Activated CD4-positive, alpha-beta T cell treated with anti-CD3 and anti-CD28 coated beads, Interleukin-2, amount 50 U/mL, for 24 hours (primary cell): ENCODE data around the gene ACSM4.
"Not testable (repeated sequence)": the region's sequence is repeated elsewhere in the genome, so short reads cannot be mapped to it uniquely, and the experiment has no call there.

Source experiments
- DNase-seq, 2 donors: peaks; one replicate each; pipeline ENCODE4 v3.0.0-alpha.2; 2020; ENCODE audit warnings: low read depth in 1 of 2, low spot score in 1 of 2

ACSM4 gene, protein sequence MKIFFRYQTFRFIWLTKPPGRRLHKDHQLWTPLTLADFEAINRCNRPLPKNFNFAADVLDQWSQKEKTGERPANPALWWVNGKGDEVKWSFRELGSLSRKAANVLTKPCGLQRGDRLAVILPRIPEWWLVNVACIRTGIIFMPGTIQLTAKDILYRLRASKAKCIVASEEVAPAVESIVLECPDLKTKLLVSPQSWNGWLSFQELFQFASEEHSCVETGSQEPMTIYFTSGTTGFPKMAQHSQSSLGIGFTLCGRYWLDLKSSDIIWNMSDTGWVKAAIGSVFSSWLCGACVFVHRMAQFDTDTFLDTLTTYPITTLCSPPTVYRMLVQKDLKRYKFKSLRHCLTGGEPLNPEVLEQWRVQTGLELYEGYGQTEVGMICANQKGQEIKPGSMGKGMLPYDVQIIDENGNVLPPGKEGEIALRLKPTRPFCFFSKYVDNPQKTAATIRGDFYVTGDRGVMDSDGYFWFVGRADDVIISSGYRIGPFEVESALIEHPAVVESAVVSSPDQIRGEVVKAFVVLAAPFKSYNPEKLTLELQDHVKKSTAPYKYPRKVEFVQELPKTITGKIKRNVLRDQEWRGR

DNA sequence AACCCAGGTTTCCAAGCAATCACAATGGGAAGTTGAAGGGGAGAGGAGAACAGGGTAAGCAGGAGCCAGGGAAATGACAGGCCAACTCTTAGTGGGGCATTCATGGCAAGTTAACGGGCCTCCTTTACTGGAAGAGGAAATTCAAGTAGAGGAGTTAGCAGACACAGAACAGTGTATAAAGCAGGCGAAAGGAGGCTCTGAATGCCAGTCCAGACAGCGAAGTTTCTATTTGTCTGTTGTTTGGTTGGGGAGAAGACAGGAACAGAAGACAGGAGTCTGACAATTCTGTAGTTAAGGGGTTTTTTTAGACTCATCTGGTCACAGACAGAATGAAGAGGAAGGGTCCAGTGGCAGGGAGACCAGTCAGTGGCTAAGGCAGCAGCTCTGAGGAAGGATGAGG lies at the start of gene ACSM4:
Gene ACSM4 (plus strand): TSS at position 301 of the 400 bp plus-strand sequence. CDS start 260 bp downstream, outside the sequence.
- no peak for DNase-seq

DNA sequence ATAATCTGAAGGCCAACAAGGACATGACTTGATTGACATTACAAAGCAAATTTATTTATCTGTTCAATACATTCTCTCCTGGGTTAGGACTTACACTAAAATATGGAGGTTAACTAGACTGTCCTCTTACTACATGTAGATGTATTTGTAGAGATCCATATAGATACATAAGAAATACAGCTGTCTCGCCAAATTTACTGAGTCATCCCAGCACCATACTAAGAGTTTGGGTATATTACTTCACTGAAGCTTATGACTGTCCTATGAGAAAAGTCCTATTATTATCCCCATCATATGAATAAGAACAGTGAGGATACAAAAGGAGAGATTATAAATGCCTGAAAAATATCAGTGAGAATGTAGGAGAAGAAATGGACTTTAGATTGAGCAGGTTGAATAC lies 44.8 kb upstream of the ACSM4 start:
- DNase-seq: no peak

DNA sequence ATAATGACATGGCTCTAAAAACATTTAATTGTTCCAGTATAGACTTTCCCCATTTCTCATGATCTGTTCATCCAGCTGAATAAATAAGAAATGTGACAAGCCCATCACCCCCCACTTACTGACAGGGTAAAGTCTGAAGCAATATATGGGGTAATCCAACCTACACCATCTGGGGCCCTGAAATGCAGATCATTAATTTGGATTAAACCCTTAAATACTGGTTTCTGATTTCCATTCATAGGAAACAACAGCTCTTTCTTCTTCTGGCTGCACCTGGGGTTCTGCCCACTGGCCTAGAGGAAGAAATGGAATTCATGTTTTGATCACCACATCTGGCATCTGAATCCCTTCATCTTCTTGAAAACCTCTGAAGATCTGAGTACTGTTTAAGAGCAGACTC lies 39.3 kb upstream of the ACSM4 start:
- no peak for DNase-seq

DNA sequence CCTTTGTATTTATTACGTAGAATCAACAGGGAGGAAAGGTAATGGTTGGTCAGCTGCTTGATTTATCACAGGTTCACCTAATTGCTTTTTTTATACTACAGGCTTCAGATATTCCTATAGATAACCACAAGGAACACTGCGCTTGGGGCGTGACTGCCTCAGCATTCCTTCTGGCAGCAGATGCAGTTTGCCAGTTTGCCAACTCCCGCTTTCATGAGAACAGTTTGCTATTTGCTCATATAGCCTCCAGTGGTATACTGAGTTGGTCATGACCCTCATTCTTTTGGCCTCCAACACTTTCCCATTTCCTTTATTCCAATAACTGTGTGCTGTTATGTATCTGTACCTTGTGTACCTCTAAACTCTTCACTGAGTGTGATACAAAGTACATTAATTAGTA lies 38.6 kb upstream of the ACSM4 start:
- no peak for DNase-seq

DNA sequence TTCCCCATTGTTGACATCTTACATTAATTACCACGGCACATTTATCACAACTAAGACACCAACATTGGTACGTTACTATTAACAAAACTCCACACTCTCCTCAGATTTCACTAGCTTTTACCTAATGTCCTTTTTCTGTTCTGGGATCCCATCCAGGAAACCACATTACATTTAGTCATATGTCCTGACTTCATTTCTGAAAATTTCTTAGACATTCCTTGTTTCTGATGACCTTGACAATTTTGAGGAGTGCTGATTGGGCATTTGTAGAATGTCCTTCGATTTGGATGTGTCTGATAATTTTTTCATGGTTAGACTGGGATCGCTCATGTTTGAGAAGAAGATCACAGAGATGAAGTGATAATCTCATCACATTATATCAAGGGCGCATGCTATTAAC lies 34.6 kb upstream of the ACSM4 start:
- no peak for DNase-seq

DNA sequence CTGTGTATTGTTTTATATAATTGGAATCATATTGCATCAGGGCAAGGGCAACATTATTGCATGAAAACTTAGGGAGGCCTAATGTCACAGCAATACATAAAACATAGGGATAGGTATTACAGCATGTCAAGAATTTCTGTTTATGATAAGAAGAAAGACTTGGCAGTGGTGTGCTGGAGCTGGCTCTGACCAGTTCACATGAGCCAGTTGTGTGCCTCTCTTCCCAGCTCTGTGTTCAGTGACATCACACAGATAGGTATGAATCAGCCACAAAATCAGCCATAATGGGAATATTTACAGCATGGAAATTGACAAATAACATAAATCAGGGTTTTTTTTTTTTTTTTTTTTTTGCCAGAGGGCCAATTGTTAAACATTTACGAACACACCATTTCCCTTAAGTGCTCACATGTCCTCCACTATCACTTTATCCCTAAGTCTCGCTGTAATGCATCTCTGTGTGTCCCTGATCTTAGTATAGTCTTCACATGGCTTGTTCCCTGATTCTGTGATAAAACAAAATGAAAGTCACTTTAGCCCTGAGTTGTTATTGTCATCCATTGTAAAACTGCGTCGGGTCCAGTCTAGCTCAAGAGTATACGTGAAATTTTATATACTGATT lies 31.9 kb upstream of the ACSM4 start:
- DNase-seq: no peak

DNA sequence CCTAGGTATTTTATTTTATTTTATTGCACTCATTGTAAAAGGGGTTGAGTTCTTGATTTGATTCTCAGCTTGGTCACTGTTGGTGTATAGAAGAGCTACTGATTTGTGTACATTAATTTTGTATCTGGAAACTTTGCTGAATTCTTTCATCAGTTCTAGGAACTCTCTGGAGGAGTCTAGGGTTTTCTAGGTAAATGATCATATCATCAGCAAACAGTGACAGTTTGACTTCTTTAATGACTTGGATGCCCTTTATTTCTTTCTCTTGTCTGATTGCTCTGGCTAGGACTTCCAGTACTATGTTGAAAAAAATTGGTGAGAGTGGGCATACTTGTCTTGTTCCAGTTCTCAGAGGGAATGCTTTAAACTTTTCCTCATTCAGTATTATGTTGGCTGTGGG lies 28.4 kb upstream of the ACSM4 start:
- DNase-seq: not testable (repeated sequence)

DNA sequence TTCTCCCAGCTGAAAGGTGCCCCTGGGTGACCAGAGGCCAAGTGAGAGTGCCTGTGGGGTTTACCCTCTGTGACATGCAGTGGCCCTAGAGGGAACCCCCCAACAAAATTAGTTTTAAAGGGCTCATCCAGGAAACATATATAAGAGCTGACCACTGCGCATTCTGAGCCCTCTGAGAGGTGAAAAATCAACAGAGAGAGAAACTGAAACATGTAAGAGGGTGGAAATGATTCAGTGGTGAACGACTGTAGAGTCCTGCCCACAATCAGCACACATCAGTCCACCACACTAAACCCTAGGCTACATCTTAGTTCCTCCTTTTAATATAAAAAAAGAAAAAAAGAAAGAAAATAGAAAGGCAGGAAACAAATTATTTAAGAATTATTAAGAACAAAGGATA lies 21.0 kb upstream of the ACSM4 start:
- no peak for DNase-seq

DNA sequence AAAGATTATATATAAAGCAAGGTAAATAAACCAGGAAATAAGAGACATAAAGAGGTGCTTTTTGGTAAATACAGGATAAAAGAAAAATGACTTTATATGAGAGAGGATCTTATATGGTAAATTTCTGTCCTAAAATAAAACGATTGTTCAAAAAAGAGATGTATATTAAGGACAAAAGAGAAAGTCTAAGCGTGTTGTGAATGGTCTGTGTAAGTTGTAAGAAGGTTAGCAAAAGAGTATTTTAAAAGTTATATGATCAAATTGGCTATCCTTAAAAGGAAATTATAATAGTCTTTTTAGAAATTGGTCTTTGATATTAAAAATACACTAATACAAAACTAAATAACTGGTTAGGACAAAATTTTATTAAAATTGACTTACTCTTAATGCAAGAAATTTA lies 14.1 kb upstream of the ACSM4 start:
- DNase-seq: no peak

DNA sequence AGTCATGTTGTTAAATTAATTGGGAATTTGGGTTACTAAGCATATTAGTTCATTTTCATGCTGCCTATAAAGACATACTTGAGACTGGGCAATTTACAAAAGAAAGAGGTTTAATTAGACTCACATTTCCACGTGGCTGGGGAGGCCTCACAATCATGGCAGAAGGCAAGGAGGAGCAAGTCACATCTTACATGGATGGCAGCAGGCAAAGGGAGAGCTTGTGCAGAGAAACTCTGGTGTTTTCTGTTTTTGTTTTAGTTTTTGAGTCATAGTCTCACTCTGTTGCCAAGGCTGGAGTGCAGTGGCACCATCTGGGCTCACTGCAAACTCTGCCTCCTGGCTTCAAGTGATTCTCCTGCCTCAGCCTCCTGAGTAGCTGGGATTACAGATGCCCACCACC lies 13.3 kb upstream of the ACSM4 start:
- DNase-seq: not testable (repeated sequence)

DNA sequence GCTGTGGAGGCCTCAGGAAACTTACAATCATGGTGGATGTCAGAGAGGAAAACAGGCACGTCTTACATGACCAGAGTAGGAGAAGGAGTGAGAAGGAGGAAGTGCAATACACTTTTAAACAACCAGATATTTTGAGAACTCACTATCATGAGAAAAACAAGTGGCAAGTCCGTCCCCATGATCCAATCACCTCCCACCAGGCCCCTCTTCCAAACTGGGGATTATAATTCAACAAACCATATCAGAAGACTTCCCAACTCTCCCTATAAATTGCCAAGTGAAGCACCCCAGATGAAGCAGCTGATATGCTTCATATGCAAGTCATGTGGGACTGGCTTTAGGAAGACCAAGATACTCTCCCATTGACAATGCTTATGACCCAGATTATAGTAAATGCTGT lies 11.6 kb upstream of the ACSM4 start:
- DNase-seq: no peak

DNA sequence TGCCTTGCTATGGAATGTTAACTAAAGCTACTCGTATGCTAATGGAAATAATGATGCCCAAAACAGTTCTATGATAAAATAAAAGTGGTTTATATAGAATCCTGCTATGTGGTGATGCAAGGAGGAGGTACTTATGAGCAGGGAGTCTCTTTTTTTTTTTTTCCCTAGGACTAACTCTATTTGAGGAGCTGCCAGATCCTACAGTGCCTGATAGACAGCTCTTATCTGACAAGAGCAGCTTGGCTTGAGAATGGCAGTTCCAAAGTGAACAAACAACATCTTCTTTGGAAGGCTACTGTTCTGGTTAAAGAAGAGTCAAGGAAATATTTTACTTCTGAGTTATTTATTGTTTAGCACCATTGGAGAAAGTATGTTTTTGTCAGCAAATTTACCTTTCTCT lies 10.2 kb upstream of the ACSM4 start:
- DNase-seq: no peak

DNA sequence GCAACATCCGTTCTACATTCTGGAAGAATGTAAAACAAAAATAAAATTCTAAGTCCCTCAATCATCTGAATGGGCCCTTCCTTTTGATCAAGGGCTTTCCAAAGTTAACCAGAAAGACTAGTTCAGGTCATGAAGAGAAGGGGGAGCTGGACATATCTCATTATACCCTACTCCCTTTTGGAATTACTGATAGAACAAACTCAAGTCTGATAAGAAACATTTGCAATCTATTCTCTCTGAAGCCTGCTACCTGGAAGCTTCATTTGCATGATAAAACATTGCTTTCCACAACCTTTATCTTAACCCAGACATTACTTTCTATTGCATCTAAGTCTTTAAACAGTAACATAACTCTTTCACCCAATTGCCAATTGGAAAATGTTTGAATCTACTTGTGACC lies 8.3 kb upstream of the ACSM4 start:
- DNase-seq: no peak

DNA sequence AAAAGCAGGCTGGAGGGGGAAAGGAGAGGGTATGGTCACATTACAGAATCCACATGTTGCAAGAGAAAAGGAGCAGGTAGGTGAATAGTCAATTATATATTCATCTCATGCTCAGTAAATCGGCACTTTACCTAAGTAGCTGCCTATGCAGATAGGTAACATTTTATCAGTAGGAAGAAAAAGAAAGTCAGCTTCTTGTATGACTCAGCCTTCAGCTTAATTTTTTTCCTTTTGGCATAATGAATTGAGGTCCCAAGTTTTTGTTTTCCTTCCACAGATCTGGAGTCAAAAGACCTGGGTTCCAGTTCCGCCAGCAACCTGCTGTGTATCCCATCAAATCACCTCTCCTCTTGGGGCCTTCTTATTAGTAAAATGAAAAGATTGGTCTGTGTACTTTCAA lies 6.0 kb upstream of the ACSM4 start:
- DNase-seq: no peak

DNA sequence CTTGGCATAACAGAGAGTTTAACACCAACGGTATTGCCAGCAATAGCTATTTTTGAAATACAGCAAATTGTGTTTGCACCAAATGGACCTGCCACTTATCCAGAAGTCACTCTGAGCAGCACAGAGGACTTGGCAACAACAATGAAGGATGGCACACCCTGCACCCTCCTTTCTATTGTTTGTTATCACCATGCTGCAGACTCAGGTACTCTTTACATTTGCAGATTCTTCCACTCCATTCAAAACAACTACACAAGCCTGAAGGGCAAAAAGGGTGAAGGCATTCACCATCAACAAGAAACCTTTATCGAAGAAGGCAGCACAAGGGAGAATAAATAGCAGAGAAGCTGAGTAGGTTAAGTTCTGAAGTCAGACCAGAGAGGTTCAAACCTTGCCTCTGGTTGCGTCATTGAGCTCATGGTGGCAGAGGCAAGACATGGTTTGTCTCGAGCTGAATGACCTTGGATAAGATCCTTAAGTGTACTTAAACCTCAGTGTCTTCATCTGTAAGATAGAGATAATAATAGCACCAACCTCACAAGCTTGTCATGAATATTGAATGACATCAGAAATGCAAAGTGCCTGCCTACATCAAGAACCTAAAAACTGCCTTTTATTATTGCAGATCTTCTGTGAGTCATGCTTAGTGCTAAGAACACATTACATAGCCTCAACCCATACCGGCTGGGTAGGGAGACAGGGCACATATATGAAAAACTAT lies 1.4 kb upstream of the ACSM4 start:
- no peak for DNase-seq

DNA sequence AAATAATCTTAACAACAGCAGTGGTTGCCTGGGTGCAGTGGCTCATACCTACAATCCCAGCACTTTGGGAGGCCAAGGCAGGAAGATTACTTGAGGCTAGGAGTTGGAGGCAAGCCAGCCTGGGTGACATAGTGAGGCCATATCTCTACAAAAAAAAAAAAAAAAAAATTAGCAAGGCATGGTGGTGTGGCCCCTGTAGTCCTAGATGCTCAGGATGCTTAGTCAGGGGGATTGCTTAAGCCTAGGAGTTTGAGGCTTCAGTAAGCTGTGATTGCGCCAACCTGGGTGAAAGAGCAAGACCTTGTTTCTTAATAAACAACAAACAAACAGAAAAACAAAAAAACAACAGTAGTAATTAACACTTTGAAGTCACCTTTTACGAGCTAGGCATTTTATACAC lies 642 bp upstream of the ACSM4 start:
- no peak for DNase-seq

DNA sequence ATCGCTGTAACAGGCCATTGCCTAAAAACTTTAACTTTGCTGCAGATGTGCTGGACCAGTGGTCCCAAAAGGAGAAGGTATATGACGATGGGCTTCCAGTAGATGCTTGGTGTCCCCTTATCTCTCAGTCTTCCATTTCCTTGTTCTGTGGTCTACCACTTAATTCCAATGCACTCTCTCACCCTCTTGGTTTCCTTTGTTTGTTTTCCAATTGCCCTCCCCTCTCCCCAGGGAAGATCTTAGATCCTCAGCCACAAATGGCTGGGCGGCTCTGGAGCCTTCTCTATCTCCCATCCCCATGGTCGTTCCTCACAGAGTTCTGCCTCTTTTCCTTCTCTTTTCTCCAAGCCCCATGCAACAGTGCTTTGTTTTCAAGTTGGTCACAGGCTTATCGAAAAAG lies 584 bp downstream of the ACSM4 start:
- no peak for DNase-seq

DNA sequence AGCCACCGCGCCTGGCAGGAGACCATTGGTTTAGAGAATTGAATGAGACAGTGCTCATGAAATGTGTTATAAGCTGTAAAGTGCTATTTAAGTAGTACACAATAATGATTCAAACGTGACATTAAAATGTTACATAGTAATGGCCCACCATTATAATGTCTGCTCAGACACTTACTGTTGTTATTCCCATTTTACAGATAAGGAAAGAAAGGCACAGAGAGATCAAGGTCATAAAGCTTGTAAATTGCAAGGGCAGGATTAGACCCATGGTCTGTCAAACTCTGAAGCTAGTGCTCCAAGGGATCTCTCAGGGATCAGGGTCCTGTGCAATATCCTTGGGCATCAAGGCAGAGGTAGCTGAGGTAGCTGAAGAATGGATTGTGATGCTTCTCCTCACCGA lies 6.2 kb downstream of the ACSM4 start:
- no peak for DNase-seq

DNA sequence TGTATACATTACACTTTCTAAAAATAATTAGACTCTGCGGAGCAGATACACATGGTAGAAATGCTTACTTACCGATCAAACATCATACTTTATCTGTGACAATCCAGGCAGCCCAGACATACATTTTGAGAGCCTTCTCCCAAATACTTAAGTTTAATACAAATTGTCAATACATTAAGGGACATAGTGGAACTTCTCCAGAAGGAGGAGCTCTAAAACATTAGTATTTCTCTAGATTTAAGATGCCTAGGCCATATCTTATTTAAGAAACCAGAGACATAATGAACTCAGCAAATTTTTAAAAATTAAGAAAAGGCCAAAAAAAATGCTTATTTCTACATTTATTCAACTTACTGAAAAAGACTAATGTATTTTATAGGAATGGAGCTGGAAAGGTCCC lies 16.1 kb downstream of the ACSM4 start:
- DNase-seq: no peak

DNA sequence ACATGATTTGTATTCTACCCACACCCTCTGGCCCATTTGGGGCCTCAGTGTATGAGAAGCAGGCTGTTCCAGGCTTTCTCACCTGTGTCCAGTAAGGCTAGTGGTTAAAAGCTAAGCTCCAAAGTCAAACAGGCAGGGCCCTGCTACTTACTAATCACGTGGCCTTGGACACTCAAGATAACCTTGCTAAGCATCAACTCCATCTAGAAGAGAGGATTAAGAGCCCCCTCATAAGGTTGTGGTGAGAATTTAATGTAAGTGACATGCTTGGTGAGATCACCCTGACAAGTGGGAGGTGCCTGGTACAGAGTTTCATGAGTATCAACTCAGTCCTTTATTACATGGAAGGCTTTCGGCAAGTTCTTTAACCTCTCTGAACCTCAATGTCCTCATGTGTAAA lies 17.8 kb downstream of the ACSM4 start:
- DNase-seq: no peak

DNA sequence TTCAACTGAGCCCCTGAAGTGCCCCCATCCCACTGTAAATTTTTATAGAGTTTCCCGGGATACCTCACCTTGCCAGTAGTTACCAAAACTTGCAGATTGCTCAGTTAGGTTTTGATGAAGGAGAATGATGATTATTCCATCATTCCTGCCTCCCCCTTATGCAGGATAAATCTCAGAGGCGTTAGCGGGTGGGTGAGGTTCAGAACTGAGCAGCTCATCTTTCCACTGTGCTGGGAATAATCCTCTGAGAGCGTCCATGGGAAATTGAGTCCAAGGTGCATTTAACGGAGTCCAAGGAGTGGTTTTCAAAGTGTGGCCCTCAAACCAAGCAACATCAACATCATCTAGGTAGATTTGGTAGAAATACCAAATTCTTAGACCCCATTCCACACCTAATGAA lies 18.7 kb downstream of the ACSM4 start:
- DNase-seq: no peak

DNA sequence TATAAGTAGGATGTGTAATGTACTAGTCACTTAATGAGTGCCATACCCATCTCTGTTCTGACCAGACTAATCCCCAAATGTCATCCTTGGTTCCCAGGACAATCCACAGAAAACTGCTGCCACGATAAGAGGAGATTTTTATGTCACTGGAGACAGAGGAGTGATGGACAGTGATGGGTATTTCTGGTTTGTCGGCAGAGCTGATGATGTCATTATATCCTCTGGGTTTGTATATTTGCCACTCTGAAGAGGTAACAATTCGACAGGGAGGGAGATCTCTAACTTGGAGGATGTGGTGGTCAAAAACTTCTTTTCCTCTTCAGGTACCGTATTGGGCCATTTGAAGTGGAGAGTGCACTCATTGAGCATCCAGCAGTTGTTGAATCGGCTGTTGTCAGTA lies 20.3 kb downstream of the ACSM4 start:
- DNase-seq: no peak
